ENCODE measurements around the gene MPV17L.
A peak's percentile ranks its signal among the peaks of the same experiment; 100 is the strongest.
"Not testable (repeated sequence)": the region's sequence is repeated elsewhere in the genome, so short reads cannot be mapped to it uniquely, and the experiment has no call there.

MPV17L gene

GRCh38 chr16:15450624-15451023 lies 55.1 kb downstream of the MPV17L start:
- Mint-ChIP-seq H3K4me3 (no peak overlapping the region), H3K9me3 (no peaks in the 10 kb centered on the region), H3K36me3 (peaks cover 3 to 11% of the 10 kb centered on the region in 2 donors), H3K27me3 (peaks cover 13 to 18% of the 10 kb centered on the region in 2 donors), H3K4me1 (no peaks in the 10 kb centered on the region), H3K27ac (no peak overlapping the region)
- DNase-seq (no peak), ATAC-seq (replicated peaks) (no peak)

GRCh38 chr16:15451098-15451731 lies 55.7 kb downstream of the MPV17L start:
- H3K9me3 Mint-ChIP-seq = no peaks in the 10 kb centered on the region
- H3K4me3 Mint-ChIP-seq = no peak overlapping the region
- H3K36me3 Mint-ChIP-seq = peaks cover 3 to 9% of the 10 kb centered on the region in 2 donors
- no peaks in the 10 kb centered on the region for H3K4me1 Mint-ChIP-seq
- H3K27me3 Mint-ChIP-seq = peaks cover 13 to 18% of the 10 kb centered on the region in 2 donors
- DNase-seq (no peak), ATAC-seq (replicated peaks) (no peak)
- H3K27ac Mint-ChIP-seq = no peak overlapping the region

- Mint-ChIP-seq H3K36me3 (peaks cover 2 to 8% of the 10 kb centered on the region in 2 donors), H3K4me3 (no peak overlapping the region), H3K27ac (peak overlapping the region; percentile 62), H3K9me3 (no peaks in the 10 kb centered on the region), H3K4me1 (no peaks in the 10 kb centered on the region), H3K27me3 (peaks cover 12 to 19% of the 10 kb centered on the region in 2 donors)
- DNase-seq (no peak), ATAC-seq (replicated peaks) (no peak)
These were observed 56.8 kb downstream of the MPV17L start for GRCh38 chr16:15452246-15452855.

- not testable (repeated sequence) for H3K27ac Mint-ChIP-seq; ATAC-seq (replicated peaks); H3K4me3 Mint-ChIP-seq; H3K9me3 Mint-ChIP-seq; DNase-seq; H3K4me1 Mint-ChIP-seq; H3K36me3 Mint-ChIP-seq
- peaks cover 17 to 27% of the 10 kb centered on the region in 2 donors for H3K27me3 Mint-ChIP-seq
These were observed 57.7 kb downstream of the MPV17L start for GRCh38 chr16:15453296-15453695.

- not testable (repeated sequence) for H3K36me3 Mint-ChIP-seq, H3K27ac Mint-ChIP-seq, H3K4me1 Mint-ChIP-seq
These were observed 59.4 kb downstream of the MPV17L start for GRCh38 chr16:15454933-15455332.

GRCh38 chr16:15457400-15457799 lies 61.8 kb downstream of the MPV17L start:
- no peak for ATAC-seq (replicated peaks)
- Mint-ChIP-seq H3K27ac (no peak overlapping the region), H3K36me3 (peaks cover 0 to 5% of the 10 kb centered on the region in 2 donors), H3K4me1 (no peaks in the 10 kb centered on the region), H3K4me3 (no peak overlapping the region), H3K9me3 (peaks cover 0 to 3% of the 10 kb centered on the region in 2 donors), H3K27me3 (peaks cover 17 to 27% of the 10 kb centered on the region in 2 donors)
- no peak for DNase-seq

More at GRCh38 chr16:15454933-15455332, 59.4 kb downstream of the MPV17L start:
- not testable (repeated sequence) for ATAC-seq (replicated peaks); H3K9me3 Mint-ChIP-seq; DNase-seq; H3K4me3 Mint-ChIP-seq
- H3K27me3 Mint-ChIP-seq = peaks cover 17 to 27% of the 10 kb centered on the region in 2 donors

GRCh38 chr16:15457958-15458357 lies 62.4 kb downstream of the MPV17L start:
- no peak for ATAC-seq (replicated peaks)
- no peak for DNase-seq
- Mint-ChIP-seq H3K9me3 (peaks cover 0 to 3% of the 10 kb centered on the region in 2 donors), H3K4me3 (no peak overlapping the region), H3K36me3 (peaks cover 0 to 5% of the 10 kb centered on the region in 2 donors), H3K27ac (no peak overlapping the region), H3K4me1 (no peaks in the 10 kb centered on the region), H3K27me3 (peaks cover 17 to 21% of the 10 kb centered on the region in 2 donors)

GRCh38 chr16:15459791-15460190 lies 64.2 kb downstream of the MPV17L start:
- Mint-ChIP-seq H3K36me3 (no peaks in the 10 kb centered on the region), H3K27ac (no peak overlapping the region), H3K9me3 (peaks cover 0 to 3% of the 10 kb centered on the region in 2 donors), H3K4me1 (no peaks in the 10 kb centered on the region), H3K27me3 (peaks cover 12 to 14% of the 10 kb centered on the region in 2 donors), H3K4me3 (no peak overlapping the region)
- no peak for DNase-seq
- ATAC-seq (replicated peaks) = no peak

GRCh38 chr16:15460601-15461000 lies 65.0 kb downstream of the MPV17L start:
- Mint-ChIP-seq H3K27me3 (peaks cover 12 to 14% of the 10 kb centered on the region in 2 donors), H3K27ac (no peak overlapping the region), H3K36me3 (no peaks in the 10 kb centered on the region), H3K4me3 (no peak overlapping the region), H3K9me3 (peaks cover 0 to 3% of the 10 kb centered on the region in 2 donors), H3K4me1 (no peaks in the 10 kb centered on the region)
- DNase-seq (no peak), ATAC-seq (replicated peaks) (no peak)

GRCh38 chr16:15461376-15461775 lies 65.8 kb downstream of the MPV17L start:
- no peak for ATAC-seq (replicated peaks)
- H3K9me3 Mint-ChIP-seq = peaks cover 0 to 3% of the 10 kb centered on the region in 2 donors
- no peak overlapping the region for H3K4me3 Mint-ChIP-seq
- H3K27me3 Mint-ChIP-seq = peaks cover 12 to 14% of the 10 kb centered on the region in 2 donors
- no peaks in the 10 kb centered on the region for H3K4me1 Mint-ChIP-seq
- H3K27ac Mint-ChIP-seq = no peak overlapping the region
- no peak for DNase-seq
- H3K36me3 Mint-ChIP-seq = no peaks in the 10 kb centered on the region
